ENCODE results near the gene DNAJC5.
A peak's percentile ranks its signal among the peaks of the same experiment; 100 is the strongest.
"Not testable (repeated sequence)": the region's sequence is repeated elsewhere in the genome, so short reads cannot be mapped to it uniquely, and the experiment has no call there.

The DNAJC5 gene

DNA sequence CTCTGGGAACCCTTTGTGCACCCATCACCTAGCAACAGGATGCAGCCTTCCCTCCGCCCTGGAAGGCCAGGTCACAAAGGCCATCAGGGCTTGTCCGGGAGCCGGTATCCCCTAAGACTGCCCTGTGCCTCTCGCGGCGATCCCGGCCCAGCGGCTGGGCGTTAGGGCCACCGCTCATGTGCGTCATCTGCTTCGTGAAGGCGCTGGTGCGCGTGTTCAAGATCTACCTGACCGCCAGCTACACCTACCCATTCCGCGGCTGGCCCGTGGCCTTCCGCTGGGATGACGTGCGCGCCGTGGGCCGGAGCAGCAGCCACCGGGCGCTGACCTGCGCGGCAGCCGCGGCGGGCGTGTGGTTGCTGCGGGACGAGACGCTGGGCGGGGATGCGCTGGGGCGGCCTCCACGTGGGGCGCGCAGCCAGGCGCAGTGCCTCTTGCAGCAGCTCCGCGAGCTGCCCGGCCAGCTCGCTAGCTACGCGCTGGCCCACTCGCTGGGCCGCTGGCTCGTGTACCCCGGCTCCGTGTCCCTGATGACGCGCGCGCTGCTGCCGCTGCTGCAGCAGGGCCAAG, 33.5 kb upstream of the DNAJC5 start, which contains the start of gene ABHD16B:
Gene ABHD16B (plus strand): TSS at position 134 of the 570 bp plus-strand sequence. CDS start 43 bp downstream, at position 177.
- DNase-seq (ENCODE audit: low read depth) = no peak

DNA sequence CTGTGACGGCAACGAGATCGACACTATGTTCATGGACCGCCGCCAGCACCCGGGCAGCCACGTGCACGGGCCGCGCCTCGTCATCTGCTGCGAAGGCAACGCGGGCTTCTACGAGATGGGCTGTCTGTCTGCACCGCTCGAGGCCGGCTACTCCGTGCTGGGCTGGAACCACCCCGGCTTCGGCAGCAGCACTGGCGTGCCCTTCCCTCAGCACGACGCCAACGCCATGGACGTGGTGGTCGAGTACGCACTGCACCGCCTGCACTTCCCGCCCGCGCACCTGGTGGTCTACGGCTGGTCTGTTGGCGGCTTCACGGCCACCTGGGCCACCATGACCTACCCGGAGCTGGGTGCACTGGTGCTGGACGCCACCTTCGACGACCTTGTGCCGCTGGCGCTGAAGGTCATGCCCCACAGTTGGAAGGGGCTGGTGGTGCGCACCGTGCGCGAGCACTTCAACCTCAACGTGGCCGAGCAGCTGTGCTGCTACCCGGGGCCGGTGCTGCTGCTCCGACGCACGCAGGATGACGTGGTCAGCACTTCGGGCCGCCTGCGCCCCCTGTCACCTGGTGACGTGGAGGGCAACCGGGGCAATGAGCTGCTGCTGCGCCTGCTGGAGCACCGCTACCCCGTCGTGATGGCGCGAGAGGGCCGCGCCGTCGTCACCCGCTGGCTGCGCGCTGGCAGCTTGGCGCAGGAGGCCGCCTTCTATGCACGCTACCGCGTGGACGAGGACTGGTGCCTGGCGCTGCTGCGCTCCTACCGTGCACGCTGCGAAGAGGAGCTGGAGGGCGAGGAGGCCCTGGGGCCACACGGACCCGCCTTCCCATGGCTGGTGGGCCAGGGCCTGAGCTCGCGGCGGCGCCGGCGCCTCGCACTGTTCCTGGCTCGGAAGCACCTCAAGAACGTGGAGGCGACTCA, 32.7 kb upstream of the DNAJC5 start:
- no peak for DNase-seq (ENCODE audit: low read depth)

DNA sequence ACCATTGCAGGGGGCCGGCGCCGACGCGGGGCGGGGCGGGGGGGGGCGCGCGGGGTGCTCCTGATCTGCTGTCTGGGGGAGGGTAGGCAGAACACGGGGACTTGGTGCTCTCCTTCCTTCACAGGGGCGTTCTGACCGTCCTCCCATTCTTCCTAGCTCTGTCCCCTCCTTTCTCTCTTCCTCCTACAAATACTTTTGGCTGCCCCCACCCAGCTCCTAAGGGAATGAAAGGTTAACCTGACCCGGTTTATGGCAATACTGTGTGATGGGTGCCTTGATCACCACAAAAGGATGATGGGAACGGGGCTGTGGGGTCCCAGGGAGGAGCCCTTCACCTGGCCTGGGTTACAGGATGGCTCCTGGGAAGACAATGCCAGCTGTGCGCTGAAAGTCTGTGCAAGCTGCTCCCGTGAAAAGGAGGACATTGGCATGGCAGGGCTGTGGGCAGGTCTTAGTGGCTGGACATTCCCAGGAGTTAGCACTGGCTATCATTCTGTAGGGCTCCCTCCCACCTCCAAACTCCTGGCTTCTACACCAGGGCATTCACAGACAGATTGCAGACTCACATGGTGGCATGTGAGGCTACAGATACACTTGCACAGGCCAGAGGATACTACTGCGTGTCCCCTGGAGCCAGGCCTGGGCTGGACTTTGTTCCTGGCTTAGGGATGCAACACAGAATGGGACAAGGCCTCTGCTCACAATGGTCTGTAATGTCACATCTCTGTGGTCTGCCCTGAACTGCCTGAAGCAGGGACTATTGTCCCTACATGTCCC, 31.7 kb upstream of the DNAJC5 start:
- DNase-seq (ENCODE audit: low read depth) = no peak

DNA sequence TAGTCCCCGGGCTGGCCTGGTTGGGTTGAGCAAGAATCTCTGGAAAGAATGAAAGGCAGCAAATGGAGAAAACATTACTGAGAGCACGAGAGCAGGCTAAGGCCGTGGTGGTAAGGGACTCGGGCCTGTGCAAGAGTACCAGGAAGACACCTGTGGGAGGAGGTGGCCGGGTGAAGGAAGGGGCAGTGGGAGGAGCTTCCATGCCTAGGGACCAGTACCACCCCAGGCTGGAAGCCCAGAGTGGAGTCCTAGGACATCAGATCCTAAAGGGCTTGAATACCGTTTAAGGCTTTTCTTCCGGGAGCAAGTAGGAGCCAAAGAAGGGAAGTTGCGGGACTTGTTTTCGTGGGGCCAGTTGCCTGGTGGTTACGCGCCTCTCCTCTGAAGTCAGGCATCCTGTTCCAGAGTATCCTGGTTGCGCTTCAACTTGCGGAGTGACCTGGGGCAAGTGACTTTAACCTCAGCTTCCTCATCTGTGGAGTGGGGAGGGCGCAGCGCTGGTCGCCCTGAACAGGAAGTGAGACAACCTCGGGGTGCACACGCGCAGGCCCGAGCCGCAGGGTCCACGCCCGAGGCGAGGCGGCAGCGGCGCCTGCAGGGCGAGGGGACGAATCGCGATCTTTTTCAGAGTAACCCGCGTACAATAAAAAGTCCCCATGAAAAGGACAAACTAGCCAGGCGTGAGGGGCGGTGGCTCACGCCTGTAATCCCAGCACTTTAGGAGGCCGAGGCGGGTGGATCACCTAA, 31.0 kb upstream of the DNAJC5 start:
- DNase-seq (ENCODE audit: low read depth) = peak; percentile 48

- DNase-seq (ENCODE audit: low read depth) = no peak
Observed at GRCh38 chr20:63864545-63864977, 30.4 kb upstream of the DNAJC5 start.

DNA sequence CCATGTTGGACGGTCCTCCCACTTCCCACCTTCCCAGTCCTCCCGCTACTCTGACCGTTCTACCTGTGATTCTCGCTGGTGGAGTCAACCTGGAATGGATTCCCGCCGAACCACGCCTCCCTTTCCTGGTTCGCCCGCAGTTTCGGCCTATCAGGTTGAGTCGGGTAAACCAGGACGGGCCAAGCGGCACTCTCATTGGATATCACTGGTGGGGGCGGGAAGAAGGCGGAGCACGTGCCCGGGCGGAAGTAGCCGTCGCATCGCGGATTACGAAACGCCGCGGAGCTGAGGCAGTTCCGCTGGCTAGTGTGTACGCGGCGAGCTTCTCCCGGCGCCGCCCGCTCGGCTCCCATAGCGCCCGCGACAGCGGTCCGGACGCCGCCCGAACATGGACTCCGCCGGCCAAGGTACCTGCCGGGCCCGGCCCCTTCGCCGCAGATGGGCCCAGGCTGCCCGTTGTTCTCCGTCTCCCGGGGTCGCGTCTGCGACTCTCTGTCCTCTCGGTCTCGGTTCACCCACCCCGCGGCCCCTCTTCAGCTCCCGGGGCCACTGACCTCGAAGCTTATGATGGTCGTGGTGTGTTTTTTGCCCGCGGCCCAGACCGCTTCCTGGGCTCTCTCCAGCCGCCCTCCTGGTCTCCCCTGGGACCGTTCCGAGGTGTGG, 29.8 kb upstream of the DNAJC5 start, which contains the start of gene TPD52L2:
Gene TPD52L2 (plus strand): TSS at position 293 of the 663 bp plus-strand sequence. CDS start 96 bp downstream, at position 389.
- DNase-seq (ENCODE audit: low read depth) = peak; percentile 91

- not testable (repeated sequence) for DNase-seq (ENCODE audit: low read depth)
Observed at GRCh38 chr20:63867042-63867441, 27.9 kb upstream of the DNAJC5 start.

GRCh38 chr20:63868264-63868663, 26.7 kb upstream of the DNAJC5 start:
- DNase-seq (ENCODE audit: low read depth) = no peak

- DNase-seq (ENCODE audit: low read depth) = no peak
Observed at GRCh38 chr20:63873477-63873971, 21.4 kb upstream of the DNAJC5 start.

DNA sequence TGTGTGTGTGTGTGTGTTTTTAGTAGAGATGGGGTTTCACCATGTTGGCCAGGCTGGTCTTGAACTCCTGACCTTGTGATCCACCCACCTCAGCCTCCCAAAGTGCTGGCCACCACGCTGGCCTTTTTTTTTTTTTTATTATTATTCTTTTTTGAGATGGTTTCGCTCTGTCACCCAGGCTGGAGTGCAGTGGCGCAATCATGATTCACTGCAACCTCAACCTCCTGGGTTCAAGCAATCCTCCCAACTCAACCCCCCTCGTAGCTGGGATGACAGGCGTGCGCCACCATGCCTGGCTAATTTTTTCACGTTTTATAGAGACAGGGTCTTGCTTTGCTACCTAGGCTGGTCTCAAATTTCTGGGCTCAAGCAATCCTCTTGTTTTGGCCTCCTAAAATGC, 20.7 kb upstream of the DNAJC5 start:
- DNase-seq (ENCODE audit: low read depth) = not testable (repeated sequence)

- no peak for DNase-seq (ENCODE audit: low read depth)
Observed at GRCh38 chr20:63876489-63877036, 18.4 kb upstream of the DNAJC5 start.

GRCh38 chr20:63877755-63878470, 17.0 kb upstream of the DNAJC5 start:
- DNase-seq (ENCODE audit: low read depth) = no peak

DNA sequence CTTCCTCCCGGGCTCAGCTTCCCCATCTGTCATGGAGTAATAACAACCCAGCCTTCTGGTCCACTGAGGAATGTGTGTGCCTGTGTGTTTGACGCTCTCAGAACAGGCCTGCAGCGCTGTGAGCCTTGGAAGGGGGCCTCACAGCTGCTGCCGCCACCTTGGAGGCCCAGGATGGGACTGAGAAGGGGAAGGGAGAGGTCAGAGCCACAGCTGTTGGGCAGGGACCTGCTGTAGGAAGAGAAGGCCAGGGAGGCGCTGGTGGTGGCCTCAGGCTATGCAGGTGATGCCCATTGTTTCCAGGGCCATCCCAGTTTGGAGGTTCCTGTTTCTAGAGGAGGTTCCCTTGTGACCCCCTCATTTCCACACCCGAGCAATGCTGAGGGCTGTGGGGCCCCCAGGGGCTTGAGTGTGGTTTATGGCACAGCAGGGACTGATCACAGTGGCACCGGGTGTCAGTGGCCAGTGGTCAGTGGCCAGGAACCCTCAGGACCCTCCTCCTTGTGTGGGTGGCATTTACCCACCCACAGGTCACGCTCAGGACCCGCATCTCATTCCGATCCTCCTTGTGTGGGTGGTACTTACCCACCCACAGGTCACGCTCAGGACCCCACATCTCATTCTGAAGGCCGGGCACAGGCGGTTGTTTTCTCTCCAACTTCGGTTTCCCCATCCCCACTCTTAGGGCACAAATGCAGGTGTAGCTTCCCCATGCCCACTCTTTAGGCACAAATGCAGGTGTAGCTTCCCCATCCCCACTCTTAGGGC, 15.8 kb upstream of the DNAJC5 start:
- DNase-seq (ENCODE audit: low read depth) = no peak

- not testable (repeated sequence) for DNase-seq (ENCODE audit: low read depth)
Observed at GRCh38 chr20:63880901-63881300, 14.0 kb upstream of the DNAJC5 start.

DNA sequence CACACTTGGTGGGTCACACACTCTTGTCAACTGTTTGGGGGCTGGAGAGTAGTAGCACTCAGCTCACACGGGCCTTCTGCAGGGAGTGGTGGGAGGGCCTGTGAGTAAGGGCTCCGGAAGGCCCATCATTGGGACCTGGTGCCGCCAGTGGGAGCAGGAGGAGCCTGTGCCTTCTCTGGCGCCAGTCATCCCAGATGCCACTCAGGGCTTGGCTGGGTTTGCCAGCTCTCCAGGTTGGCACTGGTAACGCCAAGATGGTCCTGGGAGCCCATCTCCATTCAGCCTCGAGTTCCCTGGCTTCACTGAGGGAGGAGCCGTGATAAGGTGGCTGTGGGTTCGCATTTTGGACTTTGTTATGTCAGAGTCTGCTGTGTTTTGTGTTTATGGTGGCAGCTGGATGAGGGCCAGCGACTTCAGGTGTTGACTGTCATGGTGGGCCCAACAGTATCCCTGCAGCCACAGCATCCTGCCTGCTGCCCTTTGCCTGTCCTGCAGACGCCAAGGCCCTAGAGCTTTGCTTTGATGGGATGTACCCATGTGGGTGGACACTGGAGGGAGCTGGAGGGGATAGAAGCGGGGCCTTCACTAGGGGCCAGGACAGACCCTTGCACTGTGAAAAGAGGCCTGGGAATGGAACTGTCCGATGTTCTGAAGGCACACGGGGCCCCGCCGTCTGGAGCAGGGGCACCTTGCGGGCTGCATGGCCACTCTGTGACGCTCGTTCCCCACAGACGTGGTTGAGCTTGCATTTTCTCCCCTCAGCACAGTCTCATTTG, 13.3 kb upstream of the DNAJC5 start:
- no peak for DNase-seq (ENCODE audit: low read depth)

- DNase-seq (ENCODE audit: low read depth) = no peak
Observed at GRCh38 chr20:63882257-63883200, 12.4 kb upstream of the DNAJC5 start.

DNA sequence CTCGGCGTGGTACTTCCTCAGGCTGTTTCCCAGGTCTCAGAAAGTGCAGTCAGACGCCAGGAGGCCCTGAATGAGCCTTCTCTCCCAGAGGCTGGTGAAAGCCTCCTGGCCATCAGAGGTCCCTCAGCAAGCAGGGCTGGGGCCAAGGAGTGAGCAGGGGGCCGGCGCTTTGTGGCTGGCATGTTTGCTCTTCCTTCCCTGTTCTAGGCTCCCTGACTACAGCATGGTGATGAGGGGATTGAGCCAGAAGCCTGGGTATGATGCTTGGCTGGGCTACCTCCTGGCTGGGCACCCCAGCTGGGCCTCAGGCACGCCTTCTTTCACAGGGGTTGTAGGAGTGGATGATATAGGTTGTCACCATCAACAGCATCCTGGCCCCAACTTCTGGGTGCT, 11.7 kb upstream of the DNAJC5 start:
- DNase-seq (ENCODE audit: low read depth) = no peak
